Body of pancreas (tissue), 4 donors: Measurements from ENCODE around the gene TRPM3.

ENCODE experiments used
- CTCF ChIP-seq, 7 experiments: fragments of 450-650 bp in 4 of 7; fragments of 200-600 bp in 3 of 7; sonication (generic) in 3 of 7; IDR thresholded peaks; one replicate each; pipeline ENCODE4 v1.5.1; 2016 to 2019; ENCODE audit warnings: antibody characterized with exemption in 7 of 7
- POLR2A ChIP-seq, 3 donors: fragments of 450-650 bp; IDR thresholded peaks; one replicate each; pipeline ENCODE4 v1.6.1; 2016; ENCODE audit warnings: antibody characterized with exemption in 3 of 3, mild to moderate bottlenecking in 2 of 3

- no peak for TF ChIP-seq CTCF (IDR thresholded peaks at IDR 0.05)
- TF ChIP-seq POLR2A (IDR thresholded peaks at IDR 0.05) = no peak
These were observed 220.4 kb downstream of the TRPM3 start for GRCh38 chr9:70901013-70901412.
